GM21737 (cell line): ENCODE measurements around the gene NIN.
A peak's percentile ranks its signal among the peaks of the same experiment; 100 is the strongest.

Experiments
- ATAC-seq: cut with Tn5 transposase; IDR thresholded peaks from one replicate; pipeline ENCODE4 v1.9.1; 2021; ENCODE audit warnings: mild to moderate bottlenecking, moderate library complexity; ENCODE audit not compliant: unreplicated experiment

NIN gene

DNA sequence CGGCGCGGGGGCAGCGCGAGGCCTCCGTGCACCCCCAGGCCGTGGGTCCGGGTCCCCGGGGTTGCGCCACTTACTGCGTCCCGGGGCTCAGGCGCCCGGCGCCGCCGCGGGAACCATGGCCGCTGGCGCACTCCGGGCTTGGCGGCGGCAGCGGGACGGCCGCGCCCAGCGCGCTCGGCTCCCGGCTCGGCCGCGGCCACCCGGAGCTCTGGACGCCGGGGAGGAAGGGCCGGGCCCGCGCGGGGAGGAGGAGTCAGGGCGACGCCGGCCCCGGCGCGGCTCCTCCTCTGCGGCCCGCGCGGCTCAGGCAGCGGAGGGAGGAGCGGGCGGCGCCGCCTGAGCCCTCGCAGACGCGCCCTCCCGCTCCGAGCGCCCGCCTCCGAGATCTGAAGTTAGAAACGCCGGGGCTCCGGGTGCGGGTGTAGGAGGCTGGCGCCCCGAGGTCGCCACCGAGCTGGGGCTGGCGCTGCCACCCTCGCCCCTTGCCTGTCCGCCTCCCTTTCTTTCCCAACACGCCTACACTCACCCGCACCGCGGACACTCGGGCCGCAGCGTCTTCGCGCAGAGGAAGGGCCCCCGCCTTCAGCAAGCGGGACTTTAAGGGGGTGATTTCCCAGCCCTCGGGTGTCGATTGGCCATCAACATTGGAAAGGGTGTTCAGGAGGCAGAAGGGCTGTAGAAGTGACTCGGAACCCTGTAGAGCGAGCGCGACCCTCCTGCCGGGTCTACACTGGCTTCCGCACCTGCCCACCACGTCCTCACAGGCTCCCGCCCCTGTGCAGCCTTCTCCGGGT is at the start of gene NIN:
TSS of gene NIN (minus strand) at position 231 of the 794 bp plus-strand sequence. CDS start 9,106 bp downstream, outside the sequence.
- peak; percentile 74 for ATAC-seq

- peak; percentile 85 for ATAC-seq
Observed at GRCh38 chr14:50875359-50876070, 44.6 kb upstream of the NIN start.

DNA sequence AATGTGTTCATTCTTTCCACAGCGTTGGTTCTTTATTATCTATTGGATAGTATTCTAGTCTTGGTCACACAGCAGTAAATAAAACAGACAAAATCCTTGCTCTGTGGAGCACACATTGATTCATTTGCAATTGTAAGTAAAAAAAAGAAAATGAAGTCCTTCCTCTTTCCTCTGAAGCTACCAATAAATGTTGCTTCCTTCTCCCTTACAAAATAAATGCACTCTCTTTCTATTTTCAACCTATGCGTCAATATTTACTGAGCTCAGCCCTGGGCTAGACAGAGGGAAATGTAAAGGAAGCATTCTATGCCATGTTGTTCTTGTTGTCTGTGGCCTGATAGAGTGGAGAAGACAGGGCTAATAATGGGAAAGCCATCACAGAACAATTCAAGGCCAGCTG is 43.8 kb upstream of the NIN start:
- no peak for ATAC-seq

GRCh38 chr14:50871914-50872732 is 41.2 kb upstream of the NIN start, which contains the start of gene ABHD12B:
Gene ABHD12B, plus strand, starts transcription at chr14:50872053. Its CDS starts 122 bp downstream, at chr14:50872175.
- no peak for ATAC-seq

GRCh38 chr14:50871228-50871627 is 40.3 kb upstream of the NIN start:
- ATAC-seq: no peak

DNA sequence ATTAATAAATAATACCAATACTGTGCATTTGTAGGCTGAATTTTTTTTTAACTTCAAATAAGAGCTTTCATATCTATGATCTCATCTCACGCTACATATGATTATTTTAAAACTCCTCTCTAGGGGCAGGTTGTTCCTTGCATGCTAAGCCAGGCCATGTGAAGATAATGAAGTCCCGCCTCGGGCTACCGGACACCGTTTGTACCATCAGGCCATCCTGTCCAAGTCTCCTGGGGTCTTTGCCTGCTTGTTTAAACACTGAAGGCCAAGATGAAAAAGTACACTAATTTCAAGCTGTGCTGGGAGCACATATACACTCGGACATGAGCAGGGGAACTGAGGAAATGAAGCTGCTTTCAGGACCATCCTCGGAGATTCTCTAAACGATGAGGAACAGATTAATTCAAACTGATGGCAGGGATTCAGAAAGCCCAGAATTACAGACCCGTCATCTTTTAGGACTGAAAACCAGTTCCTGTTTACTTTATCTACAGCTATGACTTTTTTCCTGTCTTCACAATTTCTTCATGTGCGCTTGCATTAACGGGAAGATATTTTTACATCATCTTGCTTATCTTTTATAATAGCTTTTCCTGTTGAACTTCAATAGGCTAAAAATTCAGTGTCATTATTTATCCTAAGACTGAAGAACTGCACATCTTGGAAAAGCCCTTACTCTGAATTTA is 34.6 kb upstream of the NIN start:
- ATAC-seq: no peak

GRCh38 chr14:50864946-50865345 is 34.0 kb upstream of the NIN start:
- ATAC-seq: no peak

GRCh38 chr14:50864237-50864636 is 33.3 kb upstream of the NIN start:
- ATAC-seq: no peak

- ATAC-seq: no peak
Observed at GRCh38 chr14:50862036-50862570, 31.1 kb upstream of the NIN start.

DNA sequence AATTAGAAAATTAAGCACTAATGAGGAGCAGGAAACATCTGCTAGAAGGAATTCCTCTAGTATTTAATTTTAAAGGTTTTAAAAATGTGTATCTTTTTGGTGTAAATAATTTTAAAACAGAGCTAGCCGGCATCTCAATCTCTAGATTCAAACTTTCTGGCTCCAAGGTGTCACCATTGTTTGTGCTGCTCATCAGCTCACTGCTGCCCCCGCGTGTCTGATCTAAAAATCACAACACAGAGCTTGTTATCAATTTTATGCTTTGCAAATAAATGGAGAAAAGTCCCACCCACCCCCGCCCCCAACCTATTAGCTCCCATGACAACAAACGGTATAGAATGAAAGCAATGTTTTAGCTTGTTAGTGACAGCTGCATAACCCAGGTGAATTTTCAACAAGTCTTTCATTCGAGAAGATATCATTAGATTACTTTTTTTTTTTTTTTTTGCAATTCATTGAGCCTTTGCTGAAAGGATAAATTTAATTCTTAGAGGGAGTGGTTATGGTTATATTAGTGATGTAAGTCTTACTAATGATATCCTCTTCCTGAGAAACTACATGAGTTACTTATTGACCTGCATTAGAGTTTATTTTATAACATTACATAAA is 29.6 kb upstream of the NIN start:
- peak; percentile 56 for ATAC-seq

DNA sequence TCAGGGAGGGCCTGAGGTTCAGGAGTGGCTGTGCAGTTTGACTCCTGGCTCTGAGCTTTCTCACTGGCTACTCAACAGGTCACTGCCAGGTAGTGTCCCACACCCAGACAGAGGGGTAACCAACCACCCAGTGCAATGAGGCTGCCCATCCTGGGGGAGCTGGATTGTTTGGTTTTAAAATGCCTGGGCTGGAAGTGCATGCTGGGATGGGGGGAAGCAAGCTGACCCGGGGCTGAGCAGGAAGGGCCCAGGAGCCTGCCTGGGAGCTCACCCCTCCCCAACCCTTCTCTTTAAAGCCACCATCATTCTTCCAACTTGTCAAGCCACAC is 28.3 kb upstream of the NIN start:
- ATAC-seq: no peak

DNA sequence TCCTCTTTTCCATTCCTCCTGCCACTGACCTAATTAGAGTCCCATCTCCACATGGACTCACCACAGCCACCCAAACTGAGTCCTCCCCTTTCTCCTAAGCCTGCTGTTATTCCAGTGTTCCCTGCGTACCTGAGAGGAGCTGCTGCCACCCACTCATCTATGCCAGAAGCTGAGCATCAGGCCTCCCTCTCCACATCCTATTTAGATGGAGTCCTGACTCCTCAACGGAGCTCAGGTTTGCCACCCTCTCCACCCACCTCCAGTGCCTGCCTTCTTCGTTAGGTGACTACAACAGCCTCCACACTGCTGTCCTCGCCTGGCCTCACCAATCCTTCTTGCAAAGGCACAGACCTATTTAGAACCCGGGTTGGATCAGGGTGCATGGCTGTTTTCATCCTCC is 25.7 kb upstream of the NIN start:
- no peak for ATAC-seq

DNA sequence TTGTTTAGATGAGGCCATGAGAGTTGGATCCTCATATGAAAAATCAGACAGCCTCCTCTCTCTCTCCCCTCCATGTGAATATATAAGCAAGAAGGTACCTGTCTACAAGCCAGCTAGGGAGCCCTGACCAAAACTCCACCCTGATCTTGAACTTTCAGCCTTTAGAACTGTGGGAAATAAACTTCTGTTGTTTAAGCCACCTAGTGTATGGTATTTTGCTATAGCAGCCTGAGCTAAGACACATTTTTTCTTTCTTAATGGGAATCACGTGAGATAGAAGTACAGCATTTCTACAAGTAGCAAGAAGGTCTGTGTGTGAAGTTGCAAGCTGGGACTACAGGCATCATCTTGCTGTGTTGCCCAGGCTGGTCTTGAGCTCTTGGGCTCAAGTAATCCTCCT is 24.6 kb upstream of the NIN start:
- ATAC-seq: no peak

DNA sequence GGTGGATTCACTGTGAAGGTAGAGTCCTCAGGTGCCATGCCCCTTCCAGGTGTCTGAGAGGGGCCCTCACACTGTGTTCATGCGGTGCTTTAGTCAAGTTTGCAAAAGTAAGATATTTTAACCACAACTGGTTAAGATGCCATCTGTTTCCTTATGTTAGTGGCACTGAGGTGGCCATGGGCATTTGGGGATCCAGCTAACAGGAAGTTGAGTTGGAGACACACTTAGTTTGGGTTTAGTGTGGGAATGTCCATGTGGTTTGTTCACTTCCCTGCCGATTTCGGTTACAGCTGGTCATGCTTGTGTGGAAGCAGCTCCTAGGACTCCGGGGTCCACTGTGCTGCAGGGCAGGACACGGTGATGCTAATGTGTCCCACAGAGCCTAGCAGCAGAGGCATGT is 23.6 kb upstream of the NIN start:
- ATAC-seq: no peak

- no peak for ATAC-seq
Observed at GRCh38 chr14:50853891-50854290, 22.9 kb upstream of the NIN start.

GRCh38 chr14:50846226-50846880 is 15.4 kb upstream of the NIN start:
- no peak for ATAC-seq

GRCh38 chr14:50845166-50845565 is 14.2 kb upstream of the NIN start:
- no peak for ATAC-seq

GRCh38 chr14:50844391-50844790 is 13.4 kb upstream of the NIN start:
- ATAC-seq: no peak

GRCh38 chr14:50839691-50840090 is 8.7 kb upstream of the NIN start:
- no peak for ATAC-seq

DNA sequence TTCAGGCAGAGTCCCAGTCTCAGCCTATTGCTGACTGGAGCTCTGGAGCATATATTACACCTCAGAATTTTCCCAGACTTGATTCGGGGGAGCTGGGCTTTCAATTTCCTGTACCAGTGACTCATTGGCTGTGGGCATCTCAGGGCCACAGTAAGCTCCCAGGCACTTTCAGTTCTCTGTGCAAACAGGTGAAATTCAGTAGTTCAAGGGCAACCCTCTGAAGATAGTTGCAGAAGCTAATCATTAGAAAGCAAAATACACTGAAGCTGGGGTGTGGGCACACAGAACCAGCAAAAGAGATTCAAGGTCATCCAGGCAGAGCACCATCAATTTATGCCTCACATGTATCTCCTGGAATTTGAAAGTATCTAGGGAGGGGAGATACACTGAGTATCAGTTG is 8.1 kb upstream of the NIN start:
- no peak for ATAC-seq
